HepG2 (cell line): ENCODE measurements around the gene ARIH2. TPM values are rescaled to one million over a fixed set of nuclear protein-coding genes. Genes with fewer than 3 reads are reported as not detected.

Source experiments
- FOXK1 ChIP-seq: sonication (generic); formaldehyde crosslinking; IDR thresholded peaks from 2 replicates; pipeline ENCODE4 v1.4.0; 2020; ENCODE audit warnings: low read depth, missing genetic modification reagents, borderline replicate concordance
- GABPB1 ChIP-seq: IDR thresholded peaks from 2 replicates; pipeline ENCODE4 v1.6.1; 2016; ENCODE audit warnings: mild to moderate bottlenecking, missing genetic modification reagents, moderate library complexity, missing compliant biosample characterization
- HOXA5 ChIP-seq: sonication (generic); formaldehyde crosslinking; IDR thresholded peaks from 2 replicates; pipeline ENCODE4 v1.4.0; 2020; ENCODE audit warnings: missing genetic modification reagents
- ISL2 ChIP-seq: sonication (generic); formaldehyde crosslinking; IDR thresholded peaks from 2 replicates; pipeline ENCODE4 v1.5.0; 2020; ENCODE audit warnings: missing genetic modification reagents
- JUN ChIP-seq: sonication (generic); formaldehyde crosslinking; IDR thresholded peaks from 2 replicates; pipeline ENCODE4 v1.4.0; 2020; ENCODE audit warnings: mild to moderate bottlenecking, missing genetic modification reagents
- MED1 ChIP-seq: sonication (generic); formaldehyde crosslinking; IDR thresholded peaks from 2 replicates; pipeline ENCODE4 v1.4.0; 2020; ENCODE audit warnings: missing genetic modification reagents
- NBN ChIP-seq: fragments of 450-650 bp; conservative IDR thresholded peaks from 2 replicates; pipeline ENCODE4 v1.6.1; 2017
- PBX2 ChIP-seq: IDR thresholded peaks from 2 replicates; pipeline ENCODE4 v1.6.1; 2016; ENCODE audit warnings: control low read depth
- RNF219 ChIP-seq: sonication (generic); formaldehyde crosslinking; IDR thresholded peaks from 2 replicates; pipeline ENCODE4 v1.5.0; 2020; ENCODE audit warnings: mild to moderate bottlenecking, missing genetic modification reagents
- SKI ChIP-seq: fragments of 450-650 bp; IDR thresholded peaks from one replicate; pipeline ENCODE4 v1.6.1; 2018; ENCODE audit warnings: mild to moderate bottlenecking; ENCODE audit not compliant: partially characterized antibody
- SYNCRIP ChIP-seq: fragments of 200-400 bp; formaldehyde crosslinking; IDR thresholded peaks from 2 replicates; pipeline ENCODE4 v1.6.1; 2018; ENCODE audit warnings: mild to moderate bottlenecking, low read depth, low read length; ENCODE audit not compliant: insufficient read depth
- TFDP1 ChIP-seq: IDR thresholded peaks from 2 replicates; pipeline ENCODE4 v1.6.1; 2016; ENCODE audit warnings: missing compliant biosample characterization, missing genetic modification reagents, borderline replicate concordance
- ZNF180 ChIP-seq: sonication (generic); formaldehyde crosslinking; IDR thresholded peaks from 2 replicates; pipeline ENCODE4 v1.4.0; 2020; ENCODE audit warnings: low read depth, missing genetic modification reagents, borderline replicate concordance
- ZNF225 ChIP-seq: sonication (generic); formaldehyde crosslinking; IDR thresholded peaks from 2 replicates; pipeline ENCODE4 v1.4.0; 2020; ENCODE audit warnings: mild to moderate bottlenecking, missing genetic modification reagents
- ZNF468 ChIP-seq: sonication (generic); formaldehyde crosslinking; IDR thresholded peaks from 2 replicates; pipeline ENCODE4 v1.8.0; 2022; ENCODE audit warnings: mild to moderate bottlenecking, moderate library complexity, missing genetic modification reagents
- ZNF496 ChIP-seq: sonication (generic); formaldehyde crosslinking; IDR thresholded peaks from 2 replicates; pipeline ENCODE4 v1.8.1; 2023; ENCODE audit warnings: mild to moderate bottlenecking, moderate library complexity, missing genetic modification reagents; ENCODE audit not compliant: insufficient replicate concordance
- ZNF552 ChIP-seq: sonication (generic); formaldehyde crosslinking; IDR thresholded peaks from 2 replicates; pipeline ENCODE4 v1.9.0; 2022; ENCODE audit warnings: missing genetic modification reagents, mild to moderate bottlenecking, borderline replicate concordance
- ZNF674 ChIP-seq: sonication (generic); formaldehyde crosslinking; IDR thresholded peaks from 2 replicates; pipeline ENCODE4 v1.5.0; 2020; ENCODE audit warnings: low read depth, mild to moderate bottlenecking, missing genetic modification reagents
- ZNF772 ChIP-seq: sonication (generic); formaldehyde crosslinking; IDR thresholded peaks from 2 replicates; pipeline ENCODE4 v1.5.0; 2020; ENCODE audit warnings: mild to moderate bottlenecking, missing genetic modification reagents
- ZSCAN21 ChIP-seq: sonication (generic); formaldehyde crosslinking; IDR thresholded peaks from 2 replicates; pipeline ENCODE4 v1.8.0; 2022; ENCODE audit warnings: mild to moderate bottlenecking, missing genetic modification reagents, moderate library complexity, borderline replicate concordance
- polyA plus RNA-seq, 8 experiments: library from polyadenylated mRNA; depleted of rRNA in 3 of 8; stranded (reverse) in 7 of 8; unstranded in 1 of 8; fragments of >200 nt; fragmentation: Illumina TruSeq in 4 of 8; extraction: Trizol in 4 of 8; gene quantifications; 2 replicates each; pipeline versions ENCODE4 v1.2.1 to v1.2.3, GENCODE V29; 2011 to 2016; ENCODE audit warnings: low read depth in 4 of 8, missing spikeins in 1 of 8, mixed read lengths in 1 of 8; ENCODE audit not compliant: insufficient read depth in 1 of 8
- total RNA-seq, 5 experiments: library from RNA; depleted of rRNA; stranded (reverse); fragments of >200 nt; fragmentation: Illumina TruSeq; extraction: Trizol; gene quantifications; 2 replicates each; pipeline ENCODE4 v1.2.3, GENCODE V29; 2016; ENCODE audit warnings: low read depth in 1 of 5
- TF ChIP-seq, protein P1 (sequence below): sonication (generic); formaldehyde crosslinking; IDR thresholded peaks from 2 replicates; pipeline ENCODE4 v1.5.1; 2020; ENCODE audit warnings: missing genetic modification reagents, mild to moderate bottlenecking, borderline replicate concordance
- TF ChIP-seq, protein P2 (sequence below): IDR thresholded peaks from 2 replicates; pipeline ENCODE4 v1.6.1; 2016; ENCODE audit warnings: missing genetic modification reagents, missing compliant biosample characterization

Gene ARIH2
- total and polyA plus RNA-seq, 2 of the 13 experiments (the other 11 are each of a cell fraction or from before 2014, with no cell fraction given), result 64.8 to 83.3 TPM

- TF ChIP-seq ZNF468 (CRISPR knock-in tag) (no peak), JUN (CRISPR knock-in tag) (no peak), HOXA5 (no peak), ISL2 (no peak; the same call in 1 of the 2 replicates), ZNF496 (CRISPR knock-in tag) (no peak), MED1 (CRISPR knock-in tag) (0 out of 2 replicates have a peak, but pooled peaks have one; percentile 12), NBN (no peak), GABPB1 (CRISPR knock-in tag) (peak; percentile 66; the same call in 1 of the 2 replicates), ZNF225 (CRISPR knock-in tag) (no peak), FOXK1 (peak; percentile 52; the same call in 1 of the 2 replicates), ZNF674 (CRISPR knock-in tag) (no peak), ZSCAN21 (CRISPR knock-in tag) (0 out of 2 replicates have a peak, but pooled peaks have one; percentile 35), ZNF180 (CRISPR knock-in tag) (0 out of 2 replicates have a peak, but pooled peaks have one; percentile 47), ZNF552 (CRISPR knock-in tag) (no peak), RNF219 (CRISPR knock-in tag) (no peak), ZNF772 (CRISPR knock-in tag) (peak; percentile 82; the same call in 1 of the 2 replicates), SYNCRIP (no peak), TFDP1 (CRISPR knock-in tag) (peak; percentile 87; the same call in 1 of the 2 replicates), PBX2 (peak; percentile 74), SKI (no peak)
- TF ChIP-seq, protein P1, sequence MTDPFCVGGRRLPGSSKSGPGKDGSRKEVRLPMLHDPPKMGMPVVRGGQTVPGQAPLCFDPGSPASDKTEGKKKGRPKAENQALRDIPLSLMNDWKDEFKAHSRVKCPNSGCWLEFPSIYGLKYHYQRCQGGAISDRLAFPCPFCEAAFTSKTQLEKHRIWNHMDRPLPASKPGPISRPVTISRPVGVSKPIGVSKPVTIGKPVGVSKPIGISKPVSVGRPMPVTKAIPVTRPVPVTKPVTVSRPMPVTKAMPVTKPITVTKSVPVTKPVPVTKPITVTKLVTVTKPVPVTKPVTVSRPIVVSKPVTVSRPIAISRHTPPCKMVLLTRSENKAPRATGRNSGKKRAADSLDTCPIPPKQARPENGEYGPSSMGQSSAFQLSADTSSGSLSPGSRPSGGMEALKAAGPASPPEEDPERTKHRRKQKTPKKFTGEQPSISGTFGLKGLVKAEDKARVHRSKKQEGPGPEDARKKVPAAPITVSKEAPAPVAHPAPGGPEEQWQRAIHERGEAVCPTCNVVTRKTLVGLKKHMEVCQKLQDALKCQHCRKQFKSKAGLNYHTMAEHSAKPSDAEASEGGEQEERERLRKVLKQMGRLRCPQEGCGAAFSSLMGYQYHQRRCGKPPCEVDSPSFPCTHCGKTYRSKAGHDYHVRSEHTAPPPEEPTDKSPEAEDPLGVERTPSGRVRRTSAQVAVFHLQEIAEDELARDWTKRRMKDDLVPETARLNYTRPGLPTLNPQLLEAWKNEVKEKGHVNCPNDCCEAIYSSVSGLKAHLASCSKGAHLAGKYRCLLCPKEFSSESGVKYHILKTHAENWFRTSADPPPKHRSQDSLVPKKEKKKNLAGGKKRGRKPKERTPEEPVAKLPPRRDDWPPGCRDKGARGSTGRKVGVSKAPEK (CRISPR knock-in tag), result peak; percentile 62; the same call in 1 of the 2 replicates
- TF ChIP-seq, protein P2, sequence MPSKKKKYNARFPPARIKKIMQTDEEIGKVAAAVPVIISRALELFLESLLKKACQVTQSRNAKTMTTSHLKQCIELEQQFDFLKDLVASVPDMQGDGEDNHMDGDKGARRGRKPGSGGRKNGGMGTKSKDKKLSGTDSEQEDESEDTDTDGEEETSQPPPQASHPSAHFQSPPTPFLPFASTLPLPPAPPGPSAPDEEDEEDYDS (CRISPR knock-in tag), result peak; percentile 89
Measured at GRCh38 chr3:49007068-49007770, 88.6 kb downstream of the ARIH2 start, which contains the start of gene WDR6 (continued).
